Left lobe of liver (tissue), 2 donors: ENCODE measurements around the gene FAM3D. TPM values are rescaled to one million over a fixed set of nuclear protein-coding genes. Genes with fewer than 3 reads are reported as not detected.
"Not testable (repeated sequence)": the region's sequence is repeated elsewhere in the genome, so short reads cannot be mapped to it uniquely, and the experiment has no call there.

ENCODE experiments used
- ATAC-seq: fragments of 200-7000 bp; cut with Tn5 transposase; one replicate; pipeline ENCODE4 v1.9.1; 2020; ENCODE audit warnings: mild to moderate bottlenecking, moderate library complexity
- DNase-seq: peaks from one replicate; pipeline ENCODE4 v3.0.0-alpha.2; 2020; ENCODE audit warnings: low spot score
- total RNA-seq: library from RNA; stranded (reverse); gene quantifications from one replicate; pipeline ENCODE4 v1.2.1, GENCODE V29; 2021
- donor health status: DM: no; HTN: no; CAD: no; lungs with moderate emphysema.
- donor health status: DM: no; HTN: yes; CAD: no.

The FAM3D gene
- total RNA-seq, 1 donor from 2014 or later: 0.13 TPM

- ATAC-seq (no peak), DNase-seq (no peak)
These were observed 19.1 kb upstream of the FAM3D start for GRCh38 chr3:58685641-58686040.

- DNase-seq (no peak), ATAC-seq (no peak)
These were observed 16.9 kb upstream of the FAM3D start for GRCh38 chr3:58683466-58683865.

DNA sequence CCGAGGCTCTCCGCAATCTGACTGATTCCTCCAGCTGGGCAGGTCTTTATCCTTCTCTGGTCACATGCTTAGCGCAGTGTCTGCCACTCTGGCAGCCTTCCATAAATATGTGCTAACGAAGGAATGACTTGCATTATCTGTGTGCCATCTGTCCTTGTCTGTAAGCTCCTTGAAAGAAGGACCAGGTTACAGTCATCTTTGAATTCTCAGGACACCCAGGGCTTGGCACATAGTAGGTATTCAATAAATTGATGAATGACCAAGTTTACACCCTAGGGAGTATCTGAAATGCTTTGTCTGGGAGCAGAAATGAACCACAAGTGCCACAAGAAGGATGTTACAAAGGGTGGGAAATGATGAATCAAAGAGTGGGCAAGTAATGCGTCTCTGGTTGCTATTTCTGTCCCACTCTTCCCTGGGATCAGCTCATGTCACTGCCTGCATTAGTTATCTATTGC lies 16.5 kb upstream of the FAM3D start:
- DNase-seq: no peak
- ATAC-seq: no peak

- DNase-seq (no peak), ATAC-seq (no peak)
These were observed 15.3 kb upstream of the FAM3D start for GRCh38 chr3:58681863-58682262.

GRCh38 chr3:58680879-58681525 lies 14.4 kb upstream of the FAM3D start:
- ATAC-seq (no peak), DNase-seq (no peak)

DNA sequence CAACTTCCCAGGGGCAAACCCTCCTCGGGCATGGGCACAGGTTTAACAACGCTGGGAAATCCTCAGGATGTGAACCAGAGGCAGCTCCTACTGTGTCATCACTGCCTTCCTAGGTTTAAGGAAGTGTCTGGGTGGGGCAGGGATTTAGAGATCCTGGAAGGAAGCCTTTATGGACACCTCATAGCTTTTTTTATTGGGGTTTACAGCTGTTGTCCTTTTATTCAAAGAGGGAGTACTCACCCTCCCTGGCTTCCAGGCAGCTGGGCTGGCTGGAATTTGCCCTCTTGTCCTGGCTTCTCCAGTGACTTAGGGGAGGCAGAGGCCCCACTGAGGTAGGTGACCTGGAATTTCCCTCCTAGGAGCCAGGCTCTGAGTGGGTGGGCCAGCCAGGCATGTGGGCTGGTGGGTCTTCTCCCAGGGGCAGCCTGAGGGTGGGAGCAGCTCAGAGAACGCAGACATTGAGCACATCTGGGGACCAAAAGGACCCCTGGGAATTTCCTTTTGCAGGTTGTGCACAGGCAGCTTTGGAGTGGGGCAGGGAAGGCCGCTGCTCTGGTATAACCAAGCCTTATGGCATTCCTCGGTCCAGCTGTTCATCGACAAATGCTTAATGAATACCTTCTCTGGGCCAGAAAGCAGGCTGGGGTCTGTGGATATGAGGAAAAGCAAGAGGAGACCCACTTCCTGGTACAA lies 13.5 kb upstream of the FAM3D start:
- no peak for DNase-seq
- no peak for ATAC-seq

GRCh38 chr3:58679446-58679845 lies 12.9 kb upstream of the FAM3D start:
- no peak for ATAC-seq
- DNase-seq: no peak

DNA sequence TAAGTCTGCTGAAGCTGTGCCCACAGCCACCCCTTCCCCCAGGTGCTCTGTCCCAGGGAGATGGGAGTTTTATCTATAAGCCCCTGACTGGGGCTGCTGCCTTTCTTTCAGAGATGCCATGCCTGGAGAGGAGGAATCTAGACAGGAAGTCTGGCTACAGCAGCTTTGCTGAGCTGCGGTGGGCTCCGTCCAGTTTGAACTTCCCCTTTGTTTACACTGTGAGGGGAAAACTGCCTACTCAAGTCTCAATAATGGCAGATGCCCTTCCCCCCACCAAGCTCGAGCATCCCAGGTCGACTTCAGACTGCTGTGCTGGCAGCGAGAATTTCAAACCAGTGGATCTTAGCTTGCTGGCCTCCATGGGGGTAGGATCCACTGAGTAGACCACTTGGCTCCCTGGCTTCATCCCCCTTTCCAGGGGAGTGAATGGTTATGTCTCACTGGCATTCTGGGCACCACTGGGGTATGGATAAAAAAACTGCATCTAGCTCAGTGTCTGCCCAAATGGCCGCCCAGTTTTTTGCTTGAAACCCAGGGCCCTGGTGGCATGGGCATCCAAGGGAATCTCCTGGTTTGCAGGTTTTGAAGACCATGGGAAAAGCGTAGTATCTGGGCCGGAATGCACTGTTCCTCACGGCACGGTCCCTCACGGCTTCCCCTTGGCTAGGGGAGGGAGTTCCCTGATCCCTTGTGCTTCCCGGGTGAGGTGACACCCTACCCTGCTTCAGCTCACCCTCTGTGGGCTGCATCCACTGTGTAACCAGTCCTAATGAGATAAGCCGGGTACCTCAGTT lies 11.8 kb upstream of the FAM3D start:
- DNase-seq, ATAC-seq: not testable (repeated sequence)

DNA sequence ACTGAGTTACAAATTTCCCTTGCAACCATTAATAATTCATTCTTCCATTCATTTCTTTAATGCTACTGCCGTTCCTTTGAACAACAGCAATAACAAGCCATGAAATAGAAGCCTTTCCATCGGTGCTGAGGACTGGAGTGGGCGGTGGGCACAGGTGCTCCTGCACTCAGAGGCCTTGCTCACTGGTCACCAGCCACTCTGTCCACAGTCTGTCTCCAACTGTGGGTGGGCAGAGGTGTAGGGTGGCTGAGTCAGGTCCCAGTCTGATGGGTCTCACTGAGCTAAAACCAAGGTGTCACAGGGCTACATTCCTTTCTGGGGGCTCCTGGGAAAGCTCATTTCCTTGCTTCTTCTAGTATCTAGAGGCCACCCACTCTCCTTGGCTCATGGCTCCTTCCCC lies 6.3 kb upstream of the FAM3D start:
- ATAC-seq: no peak
- DNase-seq: no peak

DNA sequence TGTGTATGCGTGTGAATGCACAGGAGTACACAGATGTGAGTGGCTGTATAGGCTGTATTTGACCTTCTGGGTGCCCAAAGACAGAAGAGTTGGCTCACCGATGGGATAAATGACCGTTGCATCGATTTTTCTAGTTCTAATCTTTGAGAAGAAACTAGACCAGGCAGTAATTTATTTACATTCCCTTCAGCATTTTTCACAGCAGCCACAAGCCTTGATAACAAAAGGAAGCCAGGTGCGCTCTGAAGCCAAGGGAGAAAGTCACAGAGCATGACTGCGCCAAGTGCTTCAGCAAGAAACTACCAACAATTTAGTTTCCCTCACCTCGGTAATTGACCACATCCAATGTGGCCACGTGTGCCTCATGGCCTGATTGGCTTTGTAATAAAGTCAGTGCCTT lies 5.9 kb upstream of the FAM3D start:
- DNase-seq: no peak
- no peak for ATAC-seq

GRCh38 chr3:58670506-58671135 lies 4.0 kb upstream of the FAM3D start:
- no peak for ATAC-seq
- no peak for DNase-seq

GRCh38 chr3:58668247-58668646 lies 1.7 kb upstream of the FAM3D start:
- DNase-seq (no peak), ATAC-seq (no peak)

- DNase-seq (no peak), ATAC-seq (no peak)
These were observed 1.1 kb upstream of the FAM3D start for GRCh38 chr3:58667704-58668103.

DNA sequence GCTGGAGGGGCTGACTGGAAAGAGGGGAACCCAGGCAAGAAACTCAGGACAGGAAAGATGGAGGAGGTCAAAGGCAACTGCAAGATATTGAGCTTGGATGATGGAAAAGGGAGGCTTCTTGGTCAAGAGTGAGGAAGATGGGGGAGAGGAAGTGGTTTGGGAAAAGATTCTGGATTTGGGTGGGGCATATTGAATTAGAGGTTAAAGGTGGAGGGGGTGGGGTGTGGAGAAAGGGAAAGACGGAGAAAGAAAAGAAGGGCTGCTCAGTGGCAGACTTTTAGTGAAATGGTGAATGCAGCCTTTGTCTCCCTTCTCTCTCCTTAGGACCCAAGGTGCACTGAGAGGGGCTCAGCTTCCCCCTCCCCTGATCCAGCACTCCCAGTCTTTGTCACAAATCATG lies 655 bp upstream of the FAM3D start:
- ATAC-seq (no peak), DNase-seq (no peak)

DNA sequence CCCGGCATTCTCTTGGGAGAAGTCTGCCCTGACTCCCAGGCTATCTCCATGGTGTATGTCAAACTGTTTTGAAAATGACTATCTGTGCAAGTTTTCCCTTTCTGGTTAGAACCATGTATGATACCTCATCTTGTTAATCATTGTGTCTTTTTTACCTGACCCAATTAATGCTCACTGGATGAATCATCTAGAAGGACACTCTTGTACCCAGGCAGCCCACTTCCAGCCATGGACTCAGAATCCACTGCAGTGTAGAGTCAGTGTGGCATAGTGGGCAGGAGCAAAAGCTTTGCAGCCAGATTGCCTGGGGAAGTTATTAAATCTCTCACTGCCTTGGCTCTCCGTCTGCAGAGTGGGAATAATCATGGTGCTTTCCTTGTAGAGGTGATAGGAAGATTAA lies 1.2 kb downstream of the FAM3D start:
- ATAC-seq (no peak), DNase-seq (no peak)

GRCh38 chr3:58664611-58665010 lies 2.0 kb downstream of the FAM3D start:
- DNase-seq (no peak), ATAC-seq (no peak)

- ATAC-seq: no peak
- no peak for DNase-seq
These were observed 4.6 kb downstream of the FAM3D start for GRCh38 chr3:58661836-58662420.

GRCh38 chr3:58660998-58661397 lies 5.6 kb downstream of the FAM3D start:
- ATAC-seq (no peak), DNase-seq (no peak)

DNA sequence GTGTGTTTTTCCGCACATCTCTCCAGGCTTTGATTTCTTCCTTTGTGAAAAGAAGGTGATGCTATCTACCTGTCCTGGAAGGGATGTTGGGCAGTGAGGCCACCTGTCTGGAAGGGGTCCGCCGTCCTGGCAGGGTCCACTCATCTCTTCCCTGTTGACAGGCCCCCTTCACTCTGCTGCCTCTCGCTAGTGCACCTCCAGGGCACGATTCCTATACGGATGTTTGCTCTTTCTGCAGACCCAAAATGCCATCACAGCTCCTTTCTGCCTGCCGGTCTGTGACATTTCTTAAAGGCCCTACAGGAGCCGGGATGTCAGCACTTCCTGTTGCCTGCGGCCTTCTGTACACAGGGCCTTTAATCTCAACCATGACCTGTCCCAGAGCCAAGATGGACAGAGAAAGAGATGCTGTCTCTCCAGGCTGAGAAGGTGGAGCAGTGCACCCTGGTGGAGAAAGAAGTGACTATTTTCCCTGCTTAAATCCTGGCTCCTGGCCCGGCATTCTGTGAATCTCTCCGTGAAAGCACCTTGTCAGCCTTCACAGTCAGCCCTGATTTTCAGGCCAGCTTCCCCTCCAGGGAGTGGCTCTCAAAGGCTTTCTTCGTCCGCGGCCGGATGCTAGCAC lies 7.4 kb downstream of the FAM3D start:
- ATAC-seq (peak; percentile 91), DNase-seq (peak; percentile 66)

DNA sequence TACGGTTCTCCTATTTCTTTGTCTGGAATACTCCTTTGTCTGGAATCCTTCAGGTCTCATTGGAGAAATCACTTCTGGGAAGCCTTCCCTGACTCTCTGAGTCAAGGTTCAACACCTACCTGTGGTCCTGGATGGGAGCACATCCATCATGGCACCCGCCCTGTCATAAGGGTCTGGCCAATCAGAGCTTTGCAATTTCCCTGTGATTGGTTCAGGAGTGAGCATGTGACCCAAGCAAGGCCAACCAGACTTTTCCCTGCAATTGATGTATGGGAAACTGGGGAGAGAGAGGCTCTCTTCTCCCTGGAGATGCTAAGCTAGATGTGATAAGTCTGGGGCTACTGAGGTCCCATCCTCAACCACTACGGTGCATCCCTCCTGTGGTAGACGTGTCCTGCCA lies 8.1 kb downstream of the FAM3D start:
- DNase-seq: no peak
- no peak for ATAC-seq
